DMS79 (cell line): Measurements from ENCODE around the gene ZNF280C.
"Not testable (repeated sequence)": the region's sequence is repeated elsewhere in the genome, so short reads cannot be mapped to it uniquely, and the experiment has no call there.

ENCODE experiments used
- DNase-seq: peaks from one replicate; lab custom pipeline; 2025; lab: John Stamatoyannopoulos, UW

The ZNF280C gene, protein sequence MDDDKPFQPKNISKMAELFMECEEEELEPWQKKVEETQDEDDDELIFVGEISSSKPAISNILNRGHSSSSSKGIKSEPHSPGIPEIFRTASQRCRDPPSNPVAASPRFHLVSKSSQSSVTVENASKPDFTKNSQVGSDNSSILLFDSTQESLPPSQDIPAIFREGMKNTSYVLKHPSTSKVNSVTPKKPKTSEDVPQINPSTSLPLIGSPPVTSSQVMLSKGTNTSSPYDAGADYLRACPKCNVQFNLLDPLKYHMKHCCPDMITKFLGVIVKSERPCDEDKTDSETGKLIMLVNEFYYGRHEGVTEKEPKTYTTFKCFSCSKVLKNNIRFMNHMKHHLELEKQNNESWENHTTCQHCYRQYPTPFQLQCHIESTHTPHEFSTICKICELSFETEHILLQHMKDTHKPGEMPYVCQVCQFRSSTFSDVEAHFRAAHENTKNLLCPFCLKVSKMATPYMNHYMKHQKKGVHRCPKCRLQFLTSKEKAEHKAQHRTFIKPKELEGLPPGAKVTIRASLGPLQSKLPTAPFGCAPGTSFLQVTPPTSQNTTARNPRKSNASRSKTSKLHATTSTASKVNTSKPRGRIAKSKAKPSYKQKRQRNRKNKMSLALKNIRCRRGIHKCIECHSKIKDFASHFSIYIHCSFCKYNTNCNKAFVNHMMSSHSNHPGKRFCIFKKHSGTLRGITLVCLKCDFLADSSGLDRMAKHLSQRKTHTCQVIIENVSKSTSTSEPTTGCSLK

DNA sequence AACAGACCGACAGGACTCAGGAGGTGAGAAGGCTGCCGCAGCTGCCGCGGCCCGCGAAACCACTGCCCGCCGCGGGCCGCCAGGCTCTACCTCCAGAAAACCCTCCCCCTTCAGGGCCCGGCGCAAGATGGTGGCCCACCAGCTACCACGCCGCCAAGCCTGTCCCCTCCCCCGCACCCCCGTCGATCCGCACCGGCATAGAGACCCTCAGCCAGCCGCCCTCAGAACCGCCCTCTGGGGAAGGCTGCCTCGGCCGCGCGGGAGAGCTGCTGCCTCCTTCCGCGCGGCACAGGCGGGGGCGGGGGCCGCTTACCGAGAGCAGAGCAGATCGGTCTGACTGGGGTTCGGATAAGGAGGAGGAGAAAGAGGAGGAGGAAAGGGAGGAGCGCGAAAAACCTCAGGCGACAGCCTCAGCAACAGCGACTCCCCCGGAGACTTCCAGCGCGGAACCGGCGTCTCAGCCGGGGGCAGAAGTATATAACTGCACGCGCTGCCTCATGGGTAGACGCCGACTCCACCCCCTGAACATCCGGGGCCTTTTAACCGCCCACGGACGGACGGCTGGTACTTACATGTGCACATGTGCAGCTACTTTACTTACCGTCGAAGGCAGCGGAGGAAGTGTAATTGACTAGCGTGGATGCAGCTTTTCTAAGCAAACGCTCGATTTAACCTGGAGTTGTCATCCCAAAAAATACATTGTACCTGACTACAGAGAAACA is at the start of gene ZNF280C:
Gene ZNF280C (minus strand): TSS at position 451 of the 722 bp plus-strand sequence. CDS start 8,450 bp downstream, outside the sequence.
- peak; percentile 67 for DNase-seq

- DNase-seq, result no peak
Observed at GRCh38 chrX:130304587-130305368, 36.1 kb upstream of the ZNF280C start.

- DNase-seq, result no peak
Observed at GRCh38 chrX:130301977-130302376, 33.3 kb upstream of the ZNF280C start.

DNA sequence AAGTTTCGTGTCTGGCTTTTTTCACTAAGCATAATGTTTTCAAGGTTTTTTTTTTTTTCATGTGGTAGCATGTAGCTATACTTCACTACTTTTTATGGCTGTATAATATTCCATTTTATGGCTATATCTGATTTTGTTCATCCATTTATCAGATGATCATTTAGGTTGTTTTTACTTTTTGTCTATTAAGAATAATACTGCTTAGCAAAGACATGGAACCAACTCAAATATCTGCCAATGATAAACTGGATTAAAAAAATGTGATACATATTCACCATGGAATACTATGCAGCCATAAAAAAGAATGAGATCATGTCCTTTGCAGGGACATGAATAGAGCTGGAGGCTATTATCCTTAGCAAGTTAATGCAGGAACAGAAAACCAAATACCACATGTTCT is 32.7 kb upstream of the ZNF280C start:
- DNase-seq, result no peak

DNA sequence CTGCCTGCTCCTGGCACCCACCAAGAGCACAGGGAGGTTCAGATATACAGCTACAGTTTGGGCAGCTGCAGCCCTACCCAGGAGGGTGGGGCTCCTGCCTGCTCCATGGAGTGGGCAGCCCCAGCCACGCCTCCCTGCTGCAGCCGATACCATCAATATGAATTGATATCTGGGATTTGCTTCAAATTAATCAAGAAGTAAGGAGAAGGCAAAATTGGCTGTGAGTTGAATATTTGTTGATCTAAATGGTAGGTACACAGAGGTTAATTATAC is 31.2 kb upstream of the ZNF280C start:
- no peak for DNase-seq

- peak; percentile 45 for DNase-seq
Observed at GRCh38 chrX:130299279-130300009, 30.7 kb upstream of the ZNF280C start.

DNA sequence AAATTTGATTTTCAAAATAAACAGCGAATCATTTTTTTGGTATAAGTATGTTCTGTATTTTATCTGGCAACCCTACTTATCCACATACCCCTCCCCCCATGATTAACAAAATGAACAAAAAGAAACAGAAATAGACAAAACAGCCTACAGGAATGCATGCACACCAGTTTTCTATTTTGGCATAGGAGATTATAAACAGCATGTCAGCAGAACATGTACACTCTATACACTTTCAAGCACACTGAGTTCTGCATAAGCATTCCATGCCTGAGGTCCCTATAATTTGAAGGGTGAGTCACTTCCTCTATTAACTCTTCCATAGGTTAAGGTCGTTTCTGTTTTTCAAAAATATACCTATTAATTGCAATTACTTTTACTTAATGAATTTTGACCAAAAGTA is 28.0 kb upstream of the ZNF280C start:
- DNase-seq, result no peak

DNA sequence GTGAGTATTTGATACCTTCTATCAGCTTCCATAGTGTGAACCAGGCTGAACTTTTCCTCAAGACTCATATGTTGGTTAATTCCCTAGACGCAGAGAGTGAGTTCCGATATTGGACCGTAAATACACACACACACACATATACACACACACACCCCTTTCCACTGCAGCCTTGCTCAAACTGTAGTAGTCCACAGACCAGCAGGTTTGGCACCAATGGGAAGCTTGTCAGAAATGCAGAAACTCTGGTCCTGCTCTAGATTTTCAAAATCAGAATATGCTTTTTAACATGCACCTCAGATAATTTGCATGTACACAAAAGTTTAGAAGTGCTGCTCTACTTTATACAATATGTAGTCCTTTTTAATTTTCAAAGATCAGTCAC is 27.6 kb upstream of the ZNF280C start:
- DNase-seq, result no peak

DNA sequence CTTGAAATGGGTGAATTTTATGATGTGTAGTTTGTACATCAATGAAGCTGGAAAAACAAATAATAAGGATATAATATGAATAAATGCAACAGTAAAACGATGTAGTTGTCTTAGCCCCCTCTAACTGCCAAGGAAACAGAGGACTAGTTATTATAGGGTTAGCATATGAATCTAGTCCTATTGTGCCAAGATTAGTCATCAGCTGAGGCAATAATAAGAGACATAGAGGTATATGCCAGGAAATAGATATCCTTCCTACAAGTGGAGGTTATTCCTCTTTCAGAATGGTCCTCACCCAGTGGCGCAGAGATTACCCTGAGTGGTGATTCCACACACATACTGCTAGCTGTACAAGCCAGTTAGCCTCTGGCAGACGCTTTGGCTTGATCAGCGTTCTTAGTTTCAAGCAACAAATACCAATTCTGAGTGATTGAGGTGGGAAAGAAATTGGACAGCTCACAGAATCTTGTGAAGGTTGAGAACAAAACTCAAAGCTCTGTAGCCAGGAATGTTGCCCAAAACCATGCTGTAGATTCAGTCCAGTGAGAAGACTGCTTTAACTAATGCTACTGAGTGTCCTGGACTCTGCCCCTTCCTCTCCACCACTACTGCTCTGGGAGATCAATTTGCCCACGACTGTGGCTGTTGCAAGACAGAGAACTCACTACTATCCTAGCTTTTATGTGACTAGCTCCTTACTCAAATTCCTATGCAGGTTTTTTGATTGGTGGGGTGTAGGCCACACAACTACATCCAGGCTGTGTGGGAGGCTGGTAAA is 27.0 kb upstream of the ZNF280C start:
- no peak for DNase-seq

DNA sequence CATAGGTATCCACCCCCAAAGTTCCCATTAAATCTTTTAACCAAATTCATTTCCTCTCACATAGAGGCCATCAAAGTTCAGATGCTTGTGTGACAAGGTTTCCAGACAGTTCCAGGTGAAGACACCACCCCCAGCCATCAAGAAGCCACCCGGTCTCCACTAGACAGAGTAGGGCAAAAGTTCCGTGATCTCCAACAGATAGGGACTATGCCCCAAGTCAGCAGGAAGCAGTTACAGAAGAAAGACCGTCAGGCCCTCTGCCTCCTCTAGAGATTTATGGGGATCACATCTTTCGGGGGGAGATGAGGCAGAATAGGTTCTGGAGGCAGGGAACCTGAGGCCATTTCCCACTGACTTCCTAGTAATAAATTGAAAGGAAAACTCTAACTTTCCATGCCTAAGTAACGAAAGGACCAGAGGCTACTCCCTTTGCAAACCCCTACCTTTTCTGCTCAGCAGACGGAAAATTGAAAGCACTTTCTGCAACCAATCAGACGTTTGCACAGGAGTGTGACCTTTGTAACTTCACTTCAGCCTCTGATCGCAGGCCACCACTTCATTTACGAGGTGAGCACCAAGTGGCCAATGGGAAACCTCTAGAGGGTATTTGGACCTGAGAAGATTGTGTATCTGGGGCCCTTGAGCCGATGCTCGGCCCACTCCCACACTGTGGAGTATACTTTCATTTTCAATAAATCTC is 18.5 kb upstream of the ZNF280C start:
- no peak for DNase-seq

DNA sequence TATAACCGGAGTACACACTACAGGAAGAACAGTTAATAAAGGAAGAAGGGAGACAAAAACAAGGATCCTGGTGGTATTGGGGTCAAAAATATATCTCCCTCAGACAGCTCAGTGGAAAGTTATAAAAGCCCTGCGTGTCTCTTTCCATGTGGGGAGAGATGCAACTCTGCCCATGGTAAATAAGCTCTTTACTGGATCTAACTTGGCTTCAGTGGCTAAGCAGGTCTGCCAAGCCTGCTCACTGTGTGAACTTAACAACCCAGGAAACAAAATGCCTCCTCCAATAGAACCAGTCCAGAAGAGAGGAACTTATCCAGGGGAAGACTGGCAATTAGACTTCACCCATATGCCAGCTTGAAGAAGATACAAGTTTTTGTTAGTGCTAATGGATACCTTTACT is 17.0 kb upstream of the ZNF280C start:
- DNase-seq, result no peak

GRCh38 chrX:130285069-130285620 is 16.4 kb upstream of the ZNF280C start:
- DNase-seq, result no peak

DNA sequence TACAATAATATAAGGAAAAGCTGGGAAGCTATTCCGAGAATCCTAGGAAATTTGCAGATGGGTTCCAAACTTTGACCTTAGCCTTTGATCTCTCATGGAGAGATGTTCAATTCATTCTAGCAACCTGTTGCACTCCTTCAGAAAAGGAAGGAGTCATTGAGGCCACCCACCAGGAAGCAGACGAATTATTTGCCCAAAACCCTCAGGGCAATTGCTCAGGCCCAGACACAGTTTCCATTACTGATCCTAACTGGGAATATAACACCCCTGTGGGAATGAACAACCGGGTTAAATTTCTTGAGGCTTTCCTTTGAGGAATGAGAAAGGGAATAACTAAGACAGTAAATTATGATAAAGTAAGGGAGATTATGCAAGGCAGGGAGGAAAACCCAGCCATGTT is 13.5 kb upstream of the ZNF280C start:
- no peak for DNase-seq

DNA sequence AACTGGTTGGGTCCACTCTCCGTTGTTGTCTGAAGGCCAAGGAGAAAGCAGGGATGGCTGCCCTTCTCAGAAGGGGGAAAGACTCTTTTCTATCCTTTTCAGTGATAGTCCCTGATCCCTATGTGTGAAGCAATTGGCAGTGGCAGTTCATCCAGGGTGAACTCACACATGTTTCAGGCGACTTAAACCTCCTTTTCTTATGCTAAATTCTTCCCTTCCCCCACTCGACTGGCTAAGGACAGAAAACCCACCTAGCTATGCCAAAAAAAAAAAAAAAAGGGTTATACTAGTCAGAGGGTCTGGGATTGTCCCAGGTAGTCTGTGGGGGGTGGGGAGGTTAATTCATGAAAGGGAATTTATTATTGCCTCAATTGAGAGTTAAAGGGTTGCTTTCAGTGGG is 12.2 kb upstream of the ZNF280C start:
- DNase-seq, result no peak

- peak; percentile 28 for DNase-seq
Observed at GRCh38 chrX:130272253-130272652, 3.6 kb upstream of the ZNF280C start.

DNA sequence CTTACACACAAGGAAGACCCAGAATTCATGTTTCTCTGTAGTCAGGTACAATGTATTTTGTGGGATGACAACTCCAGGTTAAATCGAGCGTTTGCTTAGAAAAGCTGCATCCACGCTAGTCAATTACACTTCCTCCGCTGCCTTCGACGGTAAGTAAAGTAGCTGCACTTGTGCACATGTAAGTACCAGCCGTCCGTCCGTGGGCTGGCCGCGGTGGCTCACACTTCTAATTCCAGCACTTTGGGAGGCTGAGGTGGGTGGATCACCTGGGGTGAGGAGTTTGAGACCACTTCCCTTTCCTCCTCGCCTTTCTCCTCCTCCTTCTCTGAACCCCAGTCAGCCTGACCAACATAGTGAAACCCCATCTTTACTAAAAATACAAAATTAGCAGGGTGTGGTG is 692 bp upstream of the ZNF280C start:
- not testable (repeated sequence) for DNase-seq

DNA sequence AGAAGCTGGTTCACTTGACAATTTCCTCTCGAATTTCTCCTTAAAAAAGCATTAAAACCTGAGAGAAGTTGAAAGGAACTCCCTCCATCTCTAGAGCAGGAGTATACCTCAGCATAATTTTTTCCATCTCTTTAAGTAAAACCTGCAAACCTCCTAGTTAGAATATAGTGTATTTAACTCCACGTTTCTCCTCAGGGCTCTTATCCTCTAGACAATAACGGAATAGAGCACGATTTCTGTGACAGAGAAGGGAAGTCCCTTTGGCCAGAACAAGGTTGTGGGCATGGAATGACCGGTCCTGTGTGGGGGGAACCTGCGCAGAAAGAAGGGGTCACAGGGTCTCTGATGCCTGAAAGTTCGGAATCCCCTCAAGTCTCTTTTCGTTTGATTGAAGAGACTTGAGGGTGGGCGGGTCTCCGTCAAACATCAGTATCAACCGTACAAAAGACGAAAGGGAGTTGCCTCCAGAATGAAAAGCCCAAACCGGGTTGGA is 697 bp downstream of the ZNF280C start:
- DNase-seq, result no peak

GRCh38 chrX:130264573-130264972 is 4.1 kb downstream of the ZNF280C start:
- DNase-seq, result no peak

DNA sequence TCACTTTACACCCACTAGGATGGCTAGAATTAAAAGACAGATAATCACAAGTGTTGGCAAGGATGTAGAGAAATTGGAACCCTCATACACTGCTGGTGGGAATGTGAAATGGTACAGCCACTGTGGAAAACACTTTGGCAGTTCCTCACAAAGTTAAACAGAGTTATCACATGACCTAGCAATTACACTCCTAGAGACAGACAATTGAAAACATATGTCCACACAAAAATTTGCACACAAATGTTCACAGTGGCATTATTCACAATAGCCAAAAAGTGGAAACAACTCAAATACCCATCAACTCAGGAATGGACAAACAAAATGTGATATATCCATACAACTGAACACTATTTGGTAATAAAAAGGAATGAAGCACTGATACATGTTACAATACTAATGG is 5.7 kb downstream of the ZNF280C start:
- DNase-seq, result no peak

- no peak for DNase-seq
Observed at GRCh38 chrX:130262231-130262630, 6.5 kb downstream of the ZNF280C start.
